H9 (cell line): ENCODE data around the gene DOC2B. TPM values are rescaled to one million over a fixed set of nuclear protein-coding genes. Genes with fewer than 3 reads are reported as not detected.
A peak's percentile ranks its signal among the peaks of the same experiment; 100 is the strongest.

Experiments used
- DNase-seq: peaks from one replicate; pipeline ENCODE4 v3.0.0-alpha.2; 2017
- H2AFZ ChIP-seq: one replicate; pipeline ENCODE4 v1.6.1; 2013; ENCODE audit warnings: mild to moderate bottlenecking, low read length, control low read depth, moderate library complexity
- H2AK5ac ChIP-seq: 2 replicates; pipeline ENCODE4 v1.6.1; 2013; ENCODE audit warnings: low read length, control low read depth, mixed read lengths; ENCODE audit not compliant: insufficient read length
- H2BK120ac ChIP-seq: one replicate; pipeline ENCODE4 v1.6.1; 2013; ENCODE audit warnings: low read depth, mild to moderate bottlenecking, low read length, control low read depth, inconsistent platforms; ENCODE audit not compliant: poor library complexity, severe bottlenecking
- H2BK12ac ChIP-seq: 2 replicates; pipeline ENCODE4 v1.6.1; 2013; ENCODE audit warnings: low read length, control low read depth, mixed read lengths, low read depth; ENCODE audit not compliant: insufficient read length
- H2BK15ac ChIP-seq: 2 replicates; pipeline ENCODE4 v1.6.1; 2013; ENCODE audit warnings: low read depth, low read length, control low read depth
- H2BK20ac ChIP-seq: one replicate; pipeline ENCODE4 v1.6.1; 2013; ENCODE audit warnings: low read depth, mild to moderate bottlenecking, low read length, control low read depth, inconsistent platforms; ENCODE audit not compliant: poor library complexity, severe bottlenecking
- H2BK5ac ChIP-seq: 2 replicates; pipeline ENCODE4 v1.6.1; 2013; ENCODE audit warnings: low read length, control low read depth, mixed read lengths; ENCODE audit not compliant: insufficient read length
- H3K14ac ChIP-seq: 2 replicates; pipeline ENCODE4 v1.6.1; 2013; ENCODE audit warnings: low read length, control low read depth; ENCODE audit not compliant: insufficient read depth
- H3K18ac ChIP-seq: 2 replicates; pipeline ENCODE4 v1.6.1; 2013; ENCODE audit warnings: low read depth, mild to moderate bottlenecking, mixed read lengths, low read length, control low read depth; ENCODE audit not compliant: insufficient read length
- H3K23ac ChIP-seq: 2 replicates; pipeline ENCODE4 v1.6.1; 2013; ENCODE audit warnings: low read length, control low read depth, mixed read lengths, low read depth; ENCODE audit not compliant: insufficient read length
- H3K23me2 ChIP-seq: 2 replicates; pipeline ENCODE4 v1.6.1; 2013; ENCODE audit warnings: low read depth, mild to moderate bottlenecking, mixed read lengths, low read length, control low read depth; ENCODE audit not compliant: insufficient read length, poor library complexity, severe bottlenecking
- H3K27ac ChIP-seq: 2 replicates; pipeline ENCODE4 v1.5.1; 2013; ENCODE audit warnings: low read length, control low read depth, mixed read lengths, low read depth; ENCODE audit not compliant: insufficient read length
- H3K27me3 ChIP-seq: 2 replicates; pipeline ENCODE4 v1.6.1; 2013; ENCODE audit warnings: low read length, control low read depth, inconsistent platforms; ENCODE audit not compliant: insufficient read depth
- H3K4ac ChIP-seq: 2 replicates; pipeline ENCODE4 v1.6.1; 2013; ENCODE audit warnings: low read depth, mild to moderate bottlenecking, control low read depth, inconsistent platforms, low read length, moderate library complexity
- H3K4me1 ChIP-seq: 2 replicates; pipeline ENCODE4 v1.6.1; 2013; ENCODE audit warnings: low read length, control low read depth, inconsistent platforms; ENCODE audit not compliant: insufficient read depth
- H3K4me2 ChIP-seq: 2 replicates; pipeline ENCODE4 v1.6.1; 2013; ENCODE audit warnings: low read length, control low read depth, mixed read lengths; ENCODE audit not compliant: insufficient read length, insufficient read depth
- H3K56ac ChIP-seq: 2 replicates; pipeline ENCODE4 v1.6.1; 2013; ENCODE audit warnings: low read depth, mild to moderate bottlenecking, mixed read lengths, low read length, control low read depth; ENCODE audit not compliant: insufficient read length
- H3K79me1 ChIP-seq: 2 replicates; pipeline ENCODE4 v1.6.1; 2013; ENCODE audit warnings: low read depth, mild to moderate bottlenecking, moderate library complexity, low read length, control low read depth, inconsistent platforms; ENCODE audit not compliant: insufficient read depth, poor library complexity, severe bottlenecking
- H3K79me2 ChIP-seq: 2 replicates; pipeline ENCODE4 v1.6.1; 2013; ENCODE audit warnings: low read length, control low read depth, inconsistent platforms; ENCODE audit not compliant: insufficient read depth
- H3K9ac ChIP-seq: 2 replicates; pipeline ENCODE4 v1.6.1; 2013; ENCODE audit warnings: low read length, control low read depth, mixed read lengths; ENCODE audit not compliant: insufficient read length; ENCODE audit errors: extremely low read depth
- H3K9me3 ChIP-seq: one replicate; pipeline ENCODE4 v1.6.1; 2013; ENCODE audit warnings: low read depth, low read length, inconsistent platforms; ENCODE audit not compliant: control insufficient read depth
- H3T11ph ChIP-seq: one replicate; pipeline ENCODE4 v1.6.1; 2013; ENCODE audit warnings: mild to moderate bottlenecking, low read length, control low read depth, inconsistent platforms
- H4K20me1 ChIP-seq: one replicate; pipeline ENCODE4 v1.6.1; 2013; ENCODE audit not compliant: control insufficient read depth, insufficient read length, insufficient read depth
- H4K5ac ChIP-seq: 2 replicates; pipeline ENCODE4 v1.6.1; 2013; ENCODE audit warnings: low read depth, mild to moderate bottlenecking, mixed read lengths, low read length, control low read depth; ENCODE audit not compliant: insufficient read length
- H4K8ac ChIP-seq: replicated peaks from 2 replicates; pipeline ENCODE4 v1.6.1; 2013; ENCODE audit warnings: low read length, control low read depth, mixed read lengths, low read depth; ENCODE audit not compliant: insufficient read length
- H4K91ac ChIP-seq: 2 replicates; pipeline ENCODE4 v1.6.1; 2013; ENCODE audit warnings: low read depth, mild to moderate bottlenecking, moderate library complexity, mixed read lengths, low read length, control low read depth; ENCODE audit not compliant: insufficient read length
- H3K27ac Mint-ChIP-seq, 3 experiments: 2 replicates in 2 of 3; 3 replicates in 1 of 3; pipeline ENCODE4 v1.8.0; 2020 to 2021; ENCODE audit warnings: mixed read lengths in 3 of 3, mild to moderate bottlenecking in 1 of 3, moderate library complexity in 1 of 3
- H3K27me3 Mint-ChIP-seq: 2 replicates; pipeline ENCODE4 v1.8.0; 2021; ENCODE audit warnings: low read depth, mild to moderate bottlenecking, moderate library complexity, mixed read lengths
- H3K36me3 Mint-ChIP-seq, 3 experiments: 2 replicates in 2 of 3; 3 replicates in 1 of 3; pipeline ENCODE4 v1.8.0; 2020 to 2021; ENCODE audit warnings: low read depth in 3 of 3, mixed read lengths in 3 of 3; ENCODE audit not compliant: insufficient read depth in 1 of 3
- H3K4me1 Mint-ChIP-seq, 2 experiments: 2 replicates each; pipeline ENCODE4 v1.8.0; 2020; ENCODE audit warnings: mixed read lengths in 2 of 2
- H3K4me3 Mint-ChIP-seq, 2 experiments: 2 replicates in 1 of 2; 3 replicates in 1 of 2; pipeline ENCODE4 v1.8.0; 2020 to 2021; ENCODE audit warnings: mild to moderate bottlenecking in 2 of 2, mixed read lengths in 2 of 2, moderate library complexity in 1 of 2
- H3K9me3 Mint-ChIP-seq, 2 experiments: 2 replicates in 1 of 2; 3 replicates in 1 of 2; pipeline ENCODE4 v1.8.0; 2020; ENCODE audit warnings: mild to moderate bottlenecking in 2 of 2, mixed read lengths in 2 of 2, moderate library complexity in 1 of 2
- CTCF ChIP-seq: fragments of 200-600 bp; sonication (generic); conservative IDR thresholded peaks from 3 replicates; pipeline ENCODE4 v1.8.0; 2021; ENCODE audit warnings: antibody characterized with exemption, mild to moderate bottlenecking
- WGBS: extraction: QIAGEN DNeasy Blood & Tissue Kit; methylation state at CpG from one replicate; pipeline ENCODE4 v1.1.7; 2013; ENCODE audit warnings: missing lambda C conversion rate, low lambda C conversion rate, mixed read lengths; ENCODE audit not compliant: insufficient read length; ENCODE audit errors: extremely low coverage; 5-methylcytosine and 5-hydroxymethylcytosine counted together
- total RNA-seq: library from RNA; stranded (reverse); gene quantifications from 2 replicates; pipeline ENCODE4 v1.2.1, GENCODE V29; 2021

The DOC2B gene
- total RNA-seq, 1 experiment from 2014 or later, result 2.1 TPM

GRCh38 chr17:182050-182751 is 751 bp upstream of the DOC2B start:
- Histone ChIP-seq H4K20me1 (no peaks in the 10 kb centered on the region), H3K27ac (no peak overlapping the region), H3K18ac (no peak overlapping the region), H3K79me1 (no peaks in the 10 kb centered on the region), H2AK5ac (no peak overlapping the region), H3K4ac (no peak overlapping the region), H4K5ac (no peak overlapping the region), H2BK5ac (no peak overlapping the region), H2BK12ac (no peak overlapping the region), H4K91ac (no peak overlapping the region), H3K9ac (no peak overlapping the region), H3K4me2 (peak overlapping the region; percentile 16), H3K27me3 (peaks cover 11% of the 10 kb centered on the region; the same call in 1 of the 2 replicates), H3K56ac (no peak overlapping the region), H3K23me2 (peaks cover 4% of the 10 kb centered on the region), H2AFZ (no peak overlapping the region), H2BK120ac (no peak overlapping the region), H3K79me2 (no peaks in the 10 kb centered on the region), H3K9me3 (no peaks in the 10 kb centered on the region), H3T11ph (no peak overlapping the region), H3K14ac (no peak overlapping the region), H2BK15ac (no peak overlapping the region), H2BK20ac (no peak overlapping the region), H4K8ac (no peak overlapping the region), H3K23ac (no peak overlapping the region), H3K4me1 (no peaks in the 10 kb centered on the region)
- Mint-ChIP-seq H3K4me3 (peak overlapping the region; percentile 51 to 76), H3K27me3 (peaks cover 82% of the 10 kb centered on the region), H3K9me3 (no peaks in the 10 kb centered on the region; a peak in 1 of 5 replicates), H3K36me3 (no peaks in the 10 kb centered on the region; a peak in 1 of 7 replicates), H3K4me1 (peaks cover 17 to 27% of the 10 kb centered on the region in 2 experiments), H3K27ac (0 out of 7 replicates have a peak overlapping the region, but pooled peaks of 1 of the 3 experiments have one; percentile 38)
- TF ChIP-seq CTCF, result no peak
- WGBS, result no CpG with 5 or more reads among the region's 18 CpGs
- no peak for DNase-seq
